Measurements from ENCODE around the gene TAF5L.

The TAF5L gene

GRCh38 chr1:229653420-229653819 is 27.5 kb upstream of the TAF5L start:
- no peak overlapping the region for H3K4me2 ChIP-seq (ENCODE audit: low read length)
- TF ChIP-seq CTCF (IDR thresholded peaks at IDR 0.05; ENCODE audit: low read length) (no peak), EZH2 (IDR thresholded peaks at IDR 0.05; ENCODE audit: borderline replicate concordance, low read length) (no peak)
- H3K36me3 ChIP-seq (ENCODE audit: insufficient read depth, low read length), result peaks cover 95% of the 10 kb centered on the region
- H4K20me1 ChIP-seq (ENCODE audit: insufficient read depth, low read length), result no peaks in the 10 kb centered on the region
- no peak overlapping the region for H3K27ac ChIP-seq (ENCODE audit: low read depth, low read length, poor library complexity, severe bottlenecking)
- no peak overlapping the region for H3K9ac ChIP-seq (ENCODE audit: low read length)
- H3K79me2 ChIP-seq (ENCODE audit: insufficient read depth, low read length), result no peaks in the 10 kb centered on the region
- H2AFZ ChIP-seq (ENCODE audit: low read length), result no peak overlapping the region
- H3F3A ChIP-seq (ENCODE audit: insufficient read depth, low read length), result no peaks in the 10 kb centered on the region; the same call in 1 of the 2 replicates
- no peaks in the 10 kb centered on the region for H3K4me1 ChIP-seq (ENCODE audit: insufficient read depth, low read length, severe bottlenecking)
- H3K9me2 ChIP-seq (ENCODE audit: low read depth, low read length), result no peaks in the 10 kb centered on the region
- H3K4me3 ChIP-seq (ENCODE audit: low read depth, low read length, poor library complexity, severe bottlenecking), result no peak overlapping the region
- no peaks in the 10 kb centered on the region for H3K9me3 ChIP-seq (ENCODE audit: low read length)
- no peaks in the 10 kb centered on the region for H3K27me3 ChIP-seq (ENCODE audit: insufficient read depth, low read length)

GRCh38 chr1:229651546-229651945 is 25.6 kb upstream of the TAF5L start:
- Histone ChIP-seq H3K36me3 (ENCODE audit: insufficient read depth, low read length) (peaks cover 96% of the 10 kb centered on the region), H3K4me2 (ENCODE audit: low read length) (no peak overlapping the region), H3K79me2 (ENCODE audit: insufficient read depth, low read length) (no peaks in the 10 kb centered on the region), H3K27ac (ENCODE audit: low read depth, low read length, poor library complexity, severe bottlenecking) (no peak overlapping the region), H3K9ac (ENCODE audit: low read length) (no peak overlapping the region), H3F3A (ENCODE audit: insufficient read depth, low read length) (no peaks in the 10 kb centered on the region), H3K4me1 (ENCODE audit: insufficient read depth, low read length, severe bottlenecking) (no peaks in the 10 kb centered on the region), H2AFZ (ENCODE audit: low read length) (no peak overlapping the region), H4K20me1 (ENCODE audit: insufficient read depth, low read length) (no peaks in the 10 kb centered on the region), H3K9me2 (ENCODE audit: low read depth, low read length) (no peaks in the 10 kb centered on the region), H3K9me3 (ENCODE audit: low read length) (no peaks in the 10 kb centered on the region), H3K4me3 (ENCODE audit: low read depth, low read length, poor library complexity, severe bottlenecking) (no peak overlapping the region), H3K27me3 (ENCODE audit: insufficient read depth, low read length) (no peaks in the 10 kb centered on the region)
- TF ChIP-seq CTCF (IDR thresholded peaks at IDR 0.05; ENCODE audit: low read length) (no peak), EZH2 (IDR thresholded peaks at IDR 0.05; ENCODE audit: borderline replicate concordance, low read length) (no peak)

GRCh38 chr1:229650045-229650444 is 24.1 kb upstream of the TAF5L start:
- no peaks in the 10 kb centered on the region for H3K4me1 ChIP-seq (ENCODE audit: insufficient read depth, low read length, severe bottlenecking)
- H3F3A ChIP-seq (ENCODE audit: insufficient read depth, low read length), result no peaks in the 10 kb centered on the region
- TF ChIP-seq CTCF (IDR thresholded peaks at IDR 0.05; ENCODE audit: low read length), result no peak
- TF ChIP-seq EZH2 (IDR thresholded peaks at IDR 0.05; ENCODE audit: borderline replicate concordance, low read length), result no peak
- no peak overlapping the region for H3K4me3 ChIP-seq (ENCODE audit: low read depth, low read length, poor library complexity, severe bottlenecking)
- no peak overlapping the region for H2AFZ ChIP-seq (ENCODE audit: low read length)
- H4K20me1 ChIP-seq (ENCODE audit: insufficient read depth, low read length), result no peaks in the 10 kb centered on the region
- no peaks in the 10 kb centered on the region for H3K9me3 ChIP-seq (ENCODE audit: low read length)
- no peaks in the 10 kb centered on the region for H3K79me2 ChIP-seq (ENCODE audit: insufficient read depth, low read length)
- no peaks in the 10 kb centered on the region for H3K9me2 ChIP-seq (ENCODE audit: low read depth, low read length)
- no peak overlapping the region for H3K27ac ChIP-seq (ENCODE audit: low read depth, low read length, poor library complexity, severe bottlenecking)
- no peaks in the 10 kb centered on the region for H3K27me3 ChIP-seq (ENCODE audit: insufficient read depth, low read length)
- H3K4me2 ChIP-seq (ENCODE audit: low read length), result no peak overlapping the region
- peaks cover 96% of the 10 kb centered on the region for H3K36me3 ChIP-seq (ENCODE audit: insufficient read depth, low read length)
- no peak overlapping the region for H3K9ac ChIP-seq (ENCODE audit: low read length)
